ENCODE data around the gene UBE2N. TPM values are rescaled to one million over a fixed set of nuclear protein-coding genes. Genes with fewer than 3 reads are reported as not detected.

The UBE2N gene
- total and polyA plus RNA-seq, 2 of the 8 experiments (the other 6 are each of a cell fraction or from before 2014, with no cell fraction given): 108 to 225 TPM

GRCh38 chr12:93482721-93483120, 41.0 kb upstream of the UBE2N start:
- 0 out of 2 replicates have a peak, but pooled peaks cover 3% of the 10 kb centered on the region for H3K79me1 ChIP-seq (ENCODE audit: low read depth, low read length)
- H2BK12ac ChIP-seq (ENCODE audit: low read depth, low read length): no peak overlapping the region
- DNase-seq (ENCODE audit: low read depth in 1 of 2, low spot score in 2 of 2) (no peak), FAIRE-seq (no peak)
- H3K36me3 ChIP-seq (ENCODE audit: control insufficient read depth in 2 of 4, insufficient read depth in 4 of 4, low read length in 3 of 4): peaks cover 32 to 84% (median 59%) of the 10 kb centered on the region in 4 experiments
- H3K9me3 ChIP-seq (ENCODE audit: insufficient read depth in 2 of 2, low read depth in 1 of 2, low read length in 1 of 2): no peaks in the 10 kb centered on the region
- no peak overlapping the region for H3K18ac ChIP-seq (ENCODE audit: extremely low read depth, low read length)
- 89% methylated on average over 5 of the region's 5 CpGs; no CpG with 5 or more reads in 1 of the 2 experiments for WGBS, 2 experiments (ENCODE audit: extremely low coverage in 1 of 2, insufficient coverage in 1 of 2, insufficient read length in 1 of 2, insufficient replicate concordance in 2 of 2, low coverage in 1 of 2, low lambda C conversion rate in 2 of 2, missing lambda C conversion rate in 1 of 2)
- no peak overlapping the region for H3K56ac ChIP-seq (replicated peaks; ENCODE audit: insufficient read length, low read depth, low read length)
- ChIA-PET POLR2A (ENCODE audit: partially characterized antibody) (interaction anchor here (0.6 to 1.8 kb wide), 3 partner anchors 12 to 32 kb away, joined by 3 to 5 read pairs (median 4); partner anchors contain the start of gene MRPL42), CTCF (ENCODE audit: partially characterized antibody) (interaction anchor here (1.3 to 1.5 kb wide), 2 partner anchors 10 to 16 kb away, joined by 4 to 5 read pairs; partner anchors contain the start of gene MRPL42)
- no peak overlapping the region for H3K4me2 ChIP-seq (ENCODE audit: insufficient read depth in 1 of 2, low read depth in 2 of 2, low read length in 2 of 2)
- H3K23ac ChIP-seq (ENCODE audit: insufficient read length): no peak overlapping the region
- H3K27ac ChIP-seq (ENCODE audit: low read depth, low read length): no peak overlapping the region
- no peak overlapping the region for H2BK5ac ChIP-seq (ENCODE audit: low read depth, low read length)
- H3K14ac ChIP-seq (ENCODE audit: insufficient read length): no peak overlapping the region
- H3K23me2 ChIP-seq (ENCODE audit: low read depth, low read length): peaks cover 3% of the 10 kb centered on the region; the same call in 1 of the 2 replicates
- no peak overlapping the region for H3K4me3 ChIP-seq (ENCODE audit: extremely low read depth in 1 of 4, insufficient read depth in 2 of 4, low read depth in 3 of 4, low read length in 4 of 4)
- H4K91ac ChIP-seq (replicated peaks; ENCODE audit: insufficient read length, low read length): no peak overlapping the region
- H2BK20ac ChIP-seq (ENCODE audit: low read length): no peak overlapping the region
- H4K20me1 ChIP-seq (replicated peaks in 1 of 2; ENCODE audit: control insufficient read depth in 1 of 2, insufficient read depth in 2 of 2, low read length in 2 of 2): peaks cover 5 to 16% of the 10 kb centered on the region in 2 experiments
- no peak overlapping the region for H4K8ac ChIP-seq (ENCODE audit: extremely low read depth, insufficient read depth, low read length)
- H4K5ac ChIP-seq (ENCODE audit: insufficient read length, low read depth, low read length): no peak overlapping the region
- no peaks in the 10 kb centered on the region for H3K27me3 ChIP-seq (replicated peaks in 1 of 4; ENCODE audit: control insufficient read depth in 3 of 4, extremely low read depth in 1 of 4, insufficient read depth in 3 of 4, low read length in 3 of 4)
- H2AFZ ChIP-seq (ENCODE audit: low read length): no peak overlapping the region
- no peak overlapping the region for H2AK5ac ChIP-seq (ENCODE audit: low read depth, low read length)
- no peak overlapping the region for H2BK120ac ChIP-seq (replicated peaks; ENCODE audit: low read depth, low read length)
- no peak overlapping the region for H3K4ac ChIP-seq (replicated peaks; ENCODE audit: insufficient read length, low read depth, low read length)
- peaks cover 0 to 14% of the 10 kb centered on the region in 2 experiments; a peak in 2 of 4 replicates for H3K79me2 ChIP-seq (ENCODE audit: control insufficient read depth in 1 of 2, insufficient read depth in 2 of 2, low read length in 2 of 2)
- H3K9ac ChIP-seq (replicated peaks in 1 of 4; ENCODE audit: extremely low read depth in 1 of 4, low read depth in 3 of 4, low read length in 3 of 4): no peak overlapping the region
- H2BK15ac ChIP-seq (ENCODE audit: low read length): no peak overlapping the region
- H3K4me1 ChIP-seq (replicated peaks in 1 of 4; ENCODE audit: control insufficient read depth in 3 of 4, insufficient read depth in 4 of 4, low read length in 3 of 4): no peaks in the 10 kb centered on the region
- no peak for TF ChIP-seq BRCA1 (IDR thresholded peaks at IDR 0.05; ENCODE audit: low read depth, low read length)
- no peak for TF ChIP-seq RXRA (IDR thresholded peaks at IDR 0.05; ENCODE audit: insufficient read depth, low read depth, low read length)
- no peak for TF ChIP-seq CBX8 (IDR thresholded peaks at IDR 0.05; ENCODE audit: borderline replicate concordance, low read depth, low read length)
- TF ChIP-seq CHD2 (IDR thresholded peaks at IDR 0.05; ENCODE audit: low read length): no peak
- TF ChIP-seq CTBP2 (IDR thresholded peaks at IDR 0.05; ENCODE audit: borderline replicate concordance, insufficient read depth, insufficient read length, low read length): no peak
- no peak for TF ChIP-seq GTF2F1 (IDR thresholded peaks at IDR 0.05; ENCODE audit: borderline replicate concordance, low read depth, low read length)
- TF ChIP-seq TAF7 (optimal IDR thresholded peaks at IDR 0.05; ENCODE audit: borderline replicate concordance, low read depth, low read length): no peak
- no peak for TF ChIP-seq BCL11A (IDR thresholded peaks at IDR 0.05; ENCODE audit: low read depth in 2 of 2, low read length in 2 of 2)
- TF ChIP-seq EZH2 (IDR thresholded peaks at IDR 0.05; ENCODE audit: low read depth, low read length, severe bottlenecking): no peak
- no peak for TF ChIP-seq ATF2 (IDR thresholded peaks at IDR 0.05; ENCODE audit: low read length)
- no peak for TF ChIP-seq RBBP5 (IDR thresholded peaks at IDR 0.05; ENCODE audit: borderline replicate concordance, low read depth, low read length)
